HL-60 (cell line): ENCODE results near the gene STIMATE.

Experiments
- CTCF ChIP-seq: IDR thresholded peaks from one replicate; pipeline ENCODE4 v1.5.1; 2011; ENCODE audit warnings: low read length, control low read depth, inconsistent platforms; ENCODE audit not compliant: insufficient read depth
- GABPA ChIP-seq: IDR thresholded peaks from 2 replicates; pipeline ENCODE4 v1.6.1; 2012; ENCODE audit warnings: low read depth
- POLR2AphosphoS5 ChIP-seq: IDR thresholded peaks from 2 replicates; pipeline ENCODE4 v1.6.1; 2012; ENCODE audit warnings: low read depth
- REST ChIP-seq: IDR thresholded peaks from 2 replicates; pipeline ENCODE4 v1.6.1; 2012; ENCODE audit warnings: low read depth; ENCODE audit not compliant: insufficient replicate concordance
- SPI1 ChIP-seq: IDR thresholded peaks from 2 replicates; pipeline ENCODE4 v1.6.1; 2012; ENCODE audit warnings: low read depth, mild to moderate bottlenecking, borderline replicate concordance

- TF ChIP-seq CTCF = no peak
- TF ChIP-seq POLR2AphosphoS5 = no peak
- no peak for TF ChIP-seq GABPA
- no peak for TF ChIP-seq REST
- no peak for TF ChIP-seq SPI1
Observed at GRCh38 chr3:52931328-52931727, 34.0 kb upstream of the STIMATE start.
